Fibroblast of lung (primary cell): Measurements from ENCODE around the gene TESK2.

ENCODE experiments used
- EZH2 ChIP-seq: IDR thresholded peaks from 2 replicates; pipeline ENCODE4 v1.5.1; 2012; ENCODE audit warnings: low read length, control low read depth, mild to moderate bottlenecking; ENCODE audit errors: missing control alignments
- TF ChIP-seq, protein P1 (sequence below), 2 donors: IDR thresholded peaks in 1 of 2; conservative IDR thresholded peaks in 1 of 2; 1 replicate in 1 of 2; 2 replicates in 1 of 2; pipeline ENCODE4 v1.5.1; 2011 to 2012; ENCODE audit warnings: low read length in 2 of 2, control low read depth in 1 of 2, inconsistent platforms in 1 of 2, low read depth in 1 of 2, mild to moderate bottlenecking in 1 of 2

- TF ChIP-seq, protein P1, sequence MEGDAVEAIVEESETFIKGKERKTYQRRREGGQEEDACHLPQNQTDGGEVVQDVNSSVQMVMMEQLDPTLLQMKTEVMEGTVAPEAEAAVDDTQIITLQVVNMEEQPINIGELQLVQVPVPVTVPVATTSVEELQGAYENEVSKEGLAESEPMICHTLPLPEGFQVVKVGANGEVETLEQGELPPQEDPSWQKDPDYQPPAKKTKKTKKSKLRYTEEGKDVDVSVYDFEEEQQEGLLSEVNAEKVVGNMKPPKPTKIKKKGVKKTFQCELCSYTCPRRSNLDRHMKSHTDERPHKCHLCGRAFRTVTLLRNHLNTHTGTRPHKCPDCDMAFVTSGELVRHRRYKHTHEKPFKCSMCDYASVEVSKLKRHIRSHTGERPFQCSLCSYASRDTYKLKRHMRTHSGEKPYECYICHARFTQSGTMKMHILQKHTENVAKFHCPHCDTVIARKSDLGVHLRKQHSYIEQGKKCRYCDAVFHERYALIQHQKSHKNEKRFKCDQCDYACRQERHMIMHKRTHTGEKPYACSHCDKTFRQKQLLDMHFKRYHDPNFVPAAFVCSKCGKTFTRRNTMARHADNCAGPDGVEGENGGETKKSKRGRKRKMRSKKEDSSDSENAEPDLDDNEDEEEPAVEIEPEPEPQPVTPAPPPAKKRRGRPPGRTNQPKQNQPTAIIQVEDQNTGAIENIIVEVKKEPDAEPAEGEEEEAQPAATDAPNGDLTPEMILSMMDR (conservative IDR thresholded peaks at IDR 0.05 in 1 of 2, IDR thresholded peaks at IDR 0.05 in 1 of 2; ENCODE audit: low read depth in 1 of 2, low read length in 2 of 2) = peak; percentile 48 to 58
- no peak for TF ChIP-seq EZH2
These were observed 187.2 kb downstream of the TESK2 start for GRCh38 chr1:45303520-45304310.
